VCaP (cell line): ENCODE results near the gene IQCM.
"Not testable (repeated sequence)": the region's sequence is repeated elsewhere in the genome, so short reads cannot be mapped to it uniquely, and the experiment has no call there.

Source experiments
- H3K27ac ChIP-seq: fragments of 450-650 bp; 2 replicates; pipeline ENCODE4 v1.5.1; 2017
- CTCF ChIP-seq: fragments of 450-650 bp; conservative IDR thresholded peaks from 2 replicates; pipeline ENCODE4 v1.5.1; 2017; ENCODE audit warnings: mild to moderate bottlenecking, moderate library complexity

Gene IQCM

GRCh38 chr4:149493492-149493891 lies 322.2 kb downstream of the IQCM start:
- no peak overlapping the region for H3K27ac ChIP-seq
- TF ChIP-seq CTCF: no peak

- no peak overlapping the region for H3K27ac ChIP-seq
- no peak for TF ChIP-seq CTCF
Observed at GRCh38 chr4:149489321-149489720, 326.3 kb downstream of the IQCM start.

- no peak overlapping the region for H3K27ac ChIP-seq
- TF ChIP-seq CTCF: no peak
Observed at GRCh38 chr4:149486861-149487260, 328.8 kb downstream of the IQCM start.

GRCh38 chr4:149468669-149469068 lies 347.0 kb downstream of the IQCM start:
- not testable (repeated sequence) for H3K27ac ChIP-seq

GRCh38 chr4:149466446-149466845 lies 349.2 kb downstream of the IQCM start:
- H3K27ac ChIP-seq: no peak overlapping the region
- no peak for TF ChIP-seq CTCF

- H3K27ac ChIP-seq: no peak overlapping the region
- no peak for TF ChIP-seq CTCF
Observed at GRCh38 chr4:149465955-149466354, 349.7 kb downstream of the IQCM start.

- TF ChIP-seq CTCF: no peak
- H3K27ac ChIP-seq: no peak overlapping the region
Observed at GRCh38 chr4:149443537-149443936, 372.1 kb downstream of the IQCM start.

GRCh38 chr4:149441338-149441737 lies 374.3 kb downstream of the IQCM start:
- TF ChIP-seq CTCF: no peak
- H3K27ac ChIP-seq: no peak overlapping the region
